Inferior parietal cortex (tissue), 1 donor: Measurements from ENCODE around the gene MAP4K2.

Experiments
- DNase-seq: peaks from one replicate; pipeline ENCODE4 v3.0.0-alpha.2; 2016; ENCODE audit errors: extremely low spot score

MAP4K2 gene

DNA sequence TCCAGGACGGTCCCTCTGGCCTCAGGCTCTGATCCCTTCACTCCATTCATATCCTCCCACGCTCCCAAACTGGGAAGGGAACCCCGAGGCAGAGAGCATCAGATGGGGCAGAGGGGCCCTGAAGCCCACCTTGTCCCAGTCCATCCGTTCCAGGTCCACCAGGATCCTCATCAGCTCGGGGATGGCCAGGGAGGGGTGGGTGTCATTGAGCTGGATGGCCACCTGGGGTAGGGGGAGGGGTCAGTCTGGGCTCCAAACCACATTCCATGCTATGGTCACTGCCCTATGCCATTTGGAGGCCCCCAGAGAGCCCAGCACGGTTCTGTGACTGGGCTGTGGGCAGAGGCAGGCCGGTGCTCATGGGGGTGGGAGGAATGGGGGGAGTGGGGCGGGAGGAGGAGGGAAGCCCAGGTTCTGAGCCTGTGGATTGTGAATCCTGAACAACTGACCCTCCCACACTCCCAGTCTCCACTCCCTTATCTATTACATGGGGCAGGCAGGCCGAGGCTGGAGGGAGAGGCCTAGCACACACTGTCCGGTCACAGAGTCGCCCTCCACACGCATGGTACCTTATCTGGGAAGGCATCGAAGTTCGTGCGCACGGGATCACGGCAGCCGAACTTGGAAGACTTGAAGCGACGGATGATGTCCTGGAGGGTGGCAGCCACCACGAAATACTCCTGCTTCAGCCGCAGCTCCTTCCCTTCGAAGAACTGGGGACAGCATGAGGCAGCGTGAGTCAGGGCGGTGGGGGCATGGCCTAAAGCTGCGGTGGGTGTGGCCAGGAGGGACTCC, 48.7 kb downstream of the MAP4K2 start:
- DNase-seq = no peak

DNA sequence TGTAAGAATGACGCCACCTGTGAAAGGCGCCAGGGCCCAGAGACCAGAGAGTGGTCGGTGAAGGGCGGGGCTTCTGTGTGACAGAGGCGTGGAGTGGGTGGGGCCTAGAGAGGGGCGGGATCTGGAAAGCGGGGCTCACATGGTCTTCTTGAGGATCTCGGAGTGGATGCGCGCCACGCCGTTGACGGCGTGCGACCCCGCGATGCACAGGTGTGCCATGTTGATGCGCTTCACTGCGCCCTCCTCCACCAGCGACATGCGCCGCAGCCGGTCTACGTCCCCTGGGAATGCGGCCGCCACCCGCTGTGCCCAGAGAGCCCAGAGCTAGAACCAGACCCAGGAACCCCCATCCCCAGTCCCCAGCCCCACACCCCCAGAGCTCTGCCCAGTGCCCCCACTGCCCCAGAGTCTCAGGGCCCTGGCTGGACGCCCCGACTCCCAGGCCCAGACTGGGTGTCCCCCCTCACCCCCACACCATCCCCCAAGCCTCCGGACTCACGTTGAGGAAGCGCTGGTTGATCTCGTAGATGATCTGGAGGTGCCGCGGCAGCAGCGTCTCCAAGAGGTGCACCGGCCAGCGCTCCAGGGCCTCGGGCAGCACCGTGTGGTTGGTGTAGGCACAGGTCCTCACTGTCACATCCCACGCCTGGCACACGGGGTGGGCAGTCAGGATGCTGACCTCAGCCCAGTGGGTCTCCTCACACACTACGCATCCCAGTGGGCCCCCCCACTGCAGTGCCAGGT, 49.5 kb downstream of the MAP4K2 start:
- DNase-seq = no peak

- DNase-seq = no peak
Observed at GRCh38 chr11:64753019-64753379, 50.0 kb downstream of the MAP4K2 start.

DNA sequence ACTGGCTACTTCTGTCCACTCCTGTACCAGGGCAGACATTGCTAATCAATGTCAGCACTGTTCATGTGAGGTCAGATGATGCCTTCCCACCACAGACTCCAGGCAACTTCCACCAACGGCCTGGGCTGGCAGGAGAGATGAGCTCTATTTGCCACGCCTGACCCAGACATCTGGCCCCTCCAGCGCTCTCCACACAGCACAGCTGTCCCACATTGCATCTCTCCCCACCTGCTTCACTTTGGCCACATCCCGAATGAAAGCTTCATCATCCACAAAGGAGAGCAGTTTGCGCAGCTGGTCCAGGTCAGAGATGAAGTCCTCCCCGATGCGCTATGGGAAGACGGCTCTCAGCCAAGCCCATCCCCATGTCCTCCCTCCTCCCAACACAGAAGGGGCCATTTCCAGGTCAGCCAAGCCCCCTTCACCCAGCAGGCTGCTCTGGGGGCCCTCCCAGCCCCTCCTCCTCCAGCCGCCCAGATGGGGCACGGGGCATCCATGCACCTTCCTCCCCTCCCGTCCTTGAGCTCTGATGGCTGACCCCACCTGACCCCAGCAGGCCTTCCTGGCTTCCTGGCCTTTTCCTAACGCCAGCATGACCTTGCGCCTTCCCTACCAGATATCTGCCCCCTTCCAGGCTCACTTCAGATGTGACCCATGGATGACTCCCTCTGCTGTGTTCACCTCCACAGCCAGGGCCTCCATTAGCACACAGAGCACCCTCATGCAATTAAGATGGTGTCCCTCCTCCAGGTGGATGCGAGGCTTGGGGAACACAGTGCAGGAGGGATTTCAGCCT, 50.6 kb downstream of the MAP4K2 start:
- no peak for DNase-seq

DNA sequence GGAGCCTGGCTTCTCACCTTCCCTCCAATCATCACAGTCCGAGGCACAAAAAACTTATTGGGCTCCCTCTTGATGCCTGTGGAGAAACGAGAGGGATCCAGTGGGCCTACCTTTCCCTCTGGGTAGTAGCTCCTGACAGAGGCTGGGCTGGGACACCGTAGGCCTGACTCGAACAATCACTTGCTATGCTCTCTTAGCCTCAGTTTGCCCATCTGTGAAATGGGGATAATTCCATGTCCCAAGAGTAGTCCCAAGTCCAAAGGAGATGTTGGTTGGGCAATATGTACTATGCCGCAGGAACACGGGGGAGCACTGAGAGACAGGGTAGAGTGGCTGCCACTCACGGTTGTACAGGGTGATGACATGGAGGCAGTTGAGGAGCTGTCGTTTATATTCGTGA, 51.4 kb downstream of the MAP4K2 start:
- DNase-seq = no peak

DNA sequence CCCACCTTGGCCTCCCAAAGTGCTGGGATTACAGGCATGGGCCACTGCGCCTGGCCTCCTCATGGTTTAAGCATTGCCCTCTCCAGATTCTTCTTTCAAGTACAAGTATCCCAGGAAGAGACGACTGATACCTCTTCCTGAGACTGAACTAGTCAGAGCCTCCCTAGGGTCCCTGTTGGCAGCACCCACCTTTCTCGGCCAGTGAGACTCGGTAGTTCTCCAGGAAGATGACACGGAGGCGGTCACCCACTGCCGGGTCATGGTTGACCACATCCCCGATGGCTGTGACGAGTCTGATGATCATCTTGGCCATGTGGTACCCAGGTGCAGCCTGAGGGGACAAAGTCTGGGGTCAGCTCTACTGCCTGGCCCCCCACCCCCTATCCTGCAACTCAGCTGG, 51.9 kb downstream of the MAP4K2 start:
- DNase-seq = no peak

DNA sequence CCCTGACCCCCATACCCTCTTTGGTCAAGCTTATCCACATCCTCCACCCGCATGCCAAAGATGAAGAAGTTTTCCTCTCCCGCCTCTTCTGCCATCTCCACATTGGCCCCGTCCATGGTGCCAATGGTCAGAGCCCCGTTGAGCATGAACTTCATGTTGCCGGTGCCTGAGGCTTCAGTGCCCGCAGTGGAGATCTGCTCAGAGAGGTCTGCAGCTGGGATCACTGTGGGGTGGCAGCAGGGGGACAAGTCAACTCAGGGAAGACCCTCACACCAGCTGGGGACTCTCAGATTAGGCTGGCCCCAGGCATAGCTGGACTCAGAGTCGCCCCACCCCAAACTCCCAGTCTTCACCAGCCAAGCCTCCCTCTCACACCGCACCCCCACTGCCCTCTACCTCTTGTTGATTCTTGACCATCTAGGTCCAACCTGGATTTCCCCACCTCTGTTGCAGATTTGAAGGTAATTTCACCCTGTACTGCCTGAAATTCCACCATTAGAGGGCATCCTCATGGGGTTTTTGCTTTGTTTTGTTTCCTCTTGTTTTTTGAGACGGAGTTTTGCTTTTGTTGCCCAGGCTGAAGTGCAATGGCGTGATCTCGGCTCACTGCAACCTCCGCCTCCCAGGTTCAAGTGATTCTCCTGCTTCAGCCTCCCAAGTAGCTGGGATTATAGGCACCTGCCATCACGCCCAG, 52.5 kb downstream of the MAP4K2 start:
- DNase-seq = no peak

DNA sequence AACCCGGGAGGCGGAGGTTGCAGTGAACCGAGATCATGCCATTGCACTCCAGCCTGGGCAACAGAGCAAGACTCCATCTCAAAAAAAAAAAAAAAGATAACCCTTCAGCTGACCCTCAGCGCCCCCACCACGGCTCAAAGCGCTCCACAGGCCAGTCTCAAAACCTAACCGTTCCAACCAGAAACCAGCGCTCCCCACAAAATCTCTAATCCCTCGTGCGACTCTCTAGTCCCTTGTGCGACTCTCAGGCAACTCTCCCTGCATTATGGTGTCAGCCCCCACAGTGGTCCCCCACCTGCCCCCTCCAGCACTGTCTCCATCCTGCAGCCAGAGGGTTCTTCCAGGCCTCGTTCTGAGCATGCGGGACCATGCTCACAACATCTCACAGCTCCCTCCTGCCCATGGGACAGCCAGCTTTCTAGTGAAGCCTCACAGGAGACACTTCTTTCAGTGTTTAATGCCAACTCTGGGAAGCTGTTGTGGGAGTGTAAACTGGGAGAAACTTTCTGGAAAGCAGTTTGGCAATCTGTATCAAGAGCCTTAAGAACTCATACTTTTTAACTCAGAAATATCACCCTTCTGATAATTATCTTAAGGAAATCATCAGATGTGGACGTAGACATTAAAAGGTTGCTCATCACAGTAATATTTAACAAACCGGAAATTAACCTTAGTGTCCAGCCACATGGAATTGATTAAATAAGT, 54.9 kb downstream of the MAP4K2 start:
- DNase-seq = no peak

DNA sequence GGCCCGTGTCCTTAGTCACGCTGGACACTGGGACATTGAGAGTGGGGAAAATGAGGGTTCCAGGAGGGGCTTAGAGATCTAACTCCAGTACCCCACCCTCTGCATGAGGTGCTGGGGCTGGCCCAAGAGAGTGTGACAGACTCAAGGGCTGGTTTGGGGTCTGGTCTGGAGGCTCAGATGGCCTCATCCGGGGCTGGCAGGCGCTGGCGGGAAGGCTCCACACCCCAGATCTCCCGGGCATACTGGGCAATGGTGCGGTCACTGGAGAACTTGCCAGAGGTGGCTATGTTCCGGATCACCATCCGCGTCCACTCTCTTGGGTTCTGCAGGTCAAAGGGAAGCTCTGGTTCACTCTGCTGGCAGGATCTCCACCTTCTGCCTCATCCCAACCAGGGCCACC, 56.5 kb downstream of the MAP4K2 start:
- no peak for DNase-seq

DNA sequence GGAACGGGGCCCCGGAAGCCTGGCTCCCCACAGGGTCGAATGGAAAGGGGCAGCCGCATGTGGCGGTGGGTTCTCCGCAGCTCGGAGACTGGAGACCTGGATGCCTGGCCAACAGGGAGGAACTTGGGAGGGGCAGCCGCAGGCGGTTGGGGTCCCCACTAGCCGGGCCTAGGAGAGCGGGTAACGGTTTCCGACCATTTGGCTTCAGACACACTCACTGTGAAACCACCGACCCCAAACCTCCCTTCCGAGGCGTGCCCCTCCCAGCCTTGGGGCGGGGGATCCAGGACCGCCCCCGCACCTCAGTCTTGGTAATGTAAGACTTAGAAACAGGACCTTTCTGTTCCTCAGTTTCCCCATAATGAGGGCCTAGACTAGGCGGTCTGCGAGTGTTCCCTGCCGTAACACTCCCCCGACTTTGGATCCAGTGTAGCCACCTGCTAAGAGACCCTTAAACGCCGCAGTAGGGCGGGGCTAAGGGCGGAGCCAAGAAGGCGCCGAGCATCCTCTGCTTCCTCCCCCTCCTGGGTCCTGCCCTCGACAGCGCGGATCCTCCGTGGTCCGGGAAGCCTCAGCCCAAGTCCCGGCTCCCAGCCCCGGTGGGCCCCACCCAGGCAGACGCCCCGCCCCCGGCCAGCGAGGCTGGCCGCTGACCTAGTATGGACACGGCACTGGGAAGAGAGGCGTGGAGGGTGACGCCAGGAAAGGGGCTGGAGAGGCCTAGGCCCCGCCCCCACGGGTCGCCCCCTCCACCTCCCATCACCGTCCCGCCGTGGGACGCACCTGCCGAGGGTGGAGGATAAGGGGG, 57.3 kb downstream of the MAP4K2 start:
- no peak for DNase-seq

DNA sequence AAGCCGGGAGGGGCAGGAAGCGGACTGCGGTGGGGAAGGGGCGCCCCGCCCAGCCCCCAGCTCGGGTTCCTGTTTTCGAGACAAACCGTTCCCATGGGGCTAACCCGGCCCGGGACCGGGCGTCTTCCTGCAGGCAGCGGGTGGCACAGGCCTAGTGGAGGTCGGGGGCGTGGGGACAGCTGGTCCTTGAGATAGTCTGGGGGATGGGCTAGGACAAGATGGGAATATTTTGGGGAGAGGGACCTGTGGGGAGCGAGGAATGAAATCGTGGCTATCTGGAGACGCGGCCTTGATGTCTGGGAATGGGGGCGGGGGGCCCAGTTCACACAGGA, 57.9 kb downstream of the MAP4K2 start:
- DNase-seq = no peak

- DNase-seq = no peak
Observed at GRCh38 chr11:64744544-64745188, 58.3 kb downstream of the MAP4K2 start.

DNA sequence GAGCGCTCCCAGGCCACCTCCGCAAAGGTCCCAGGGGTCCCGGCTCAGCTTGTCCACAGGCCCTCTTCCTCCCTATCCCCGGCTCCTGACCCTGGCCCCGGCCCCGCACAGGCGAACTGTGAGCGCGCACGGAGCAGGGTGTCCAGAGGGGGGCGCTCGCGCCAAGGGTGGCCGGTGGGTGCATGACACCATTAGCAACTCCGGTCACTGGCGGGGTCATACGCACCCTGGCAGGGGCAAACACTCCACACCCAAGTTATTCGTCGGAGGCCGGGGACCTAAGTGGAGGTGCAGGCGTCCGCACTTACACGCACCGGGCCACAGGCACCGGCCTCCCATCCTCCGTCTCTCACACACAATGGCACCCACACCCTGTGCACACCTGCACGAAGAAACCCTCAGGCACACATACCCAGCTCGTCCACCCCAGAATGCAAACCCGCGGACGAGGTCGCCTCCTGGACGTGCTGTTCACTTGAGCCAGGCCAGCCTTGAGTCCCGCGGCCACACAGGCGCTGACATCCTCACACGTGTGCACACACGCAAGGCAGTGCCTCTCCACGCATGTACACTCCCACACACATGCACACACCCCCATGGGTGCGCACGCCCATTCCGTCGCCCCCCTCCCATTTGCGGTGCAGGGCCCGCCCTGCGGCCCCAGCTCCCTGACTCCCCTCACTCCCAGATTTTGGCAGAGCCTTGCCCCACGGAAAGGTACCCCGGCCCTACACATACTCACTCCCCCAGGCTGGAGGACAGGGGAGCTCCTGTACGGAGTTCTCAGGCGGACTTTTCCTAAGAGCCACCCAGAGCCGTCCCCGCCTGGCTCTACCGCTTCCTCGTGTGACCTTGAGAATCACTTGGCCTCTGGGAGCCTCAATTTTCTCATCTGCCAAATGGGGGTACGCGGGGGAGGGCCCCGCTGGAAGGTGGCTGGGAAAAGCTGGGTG, 59.1 kb downstream of the MAP4K2 start, which contains the start of gene RASGRP2:
TSS of gene RASGRP2 (minus strand) at position 552 of the 953 bp plus-strand sequence. CDS start 1,276 bp downstream, outside the sequence.
- no peak for DNase-seq

- DNase-seq = no peak
Observed at GRCh38 chr11:64742889-64743590, 60.0 kb downstream of the MAP4K2 start.

DNA sequence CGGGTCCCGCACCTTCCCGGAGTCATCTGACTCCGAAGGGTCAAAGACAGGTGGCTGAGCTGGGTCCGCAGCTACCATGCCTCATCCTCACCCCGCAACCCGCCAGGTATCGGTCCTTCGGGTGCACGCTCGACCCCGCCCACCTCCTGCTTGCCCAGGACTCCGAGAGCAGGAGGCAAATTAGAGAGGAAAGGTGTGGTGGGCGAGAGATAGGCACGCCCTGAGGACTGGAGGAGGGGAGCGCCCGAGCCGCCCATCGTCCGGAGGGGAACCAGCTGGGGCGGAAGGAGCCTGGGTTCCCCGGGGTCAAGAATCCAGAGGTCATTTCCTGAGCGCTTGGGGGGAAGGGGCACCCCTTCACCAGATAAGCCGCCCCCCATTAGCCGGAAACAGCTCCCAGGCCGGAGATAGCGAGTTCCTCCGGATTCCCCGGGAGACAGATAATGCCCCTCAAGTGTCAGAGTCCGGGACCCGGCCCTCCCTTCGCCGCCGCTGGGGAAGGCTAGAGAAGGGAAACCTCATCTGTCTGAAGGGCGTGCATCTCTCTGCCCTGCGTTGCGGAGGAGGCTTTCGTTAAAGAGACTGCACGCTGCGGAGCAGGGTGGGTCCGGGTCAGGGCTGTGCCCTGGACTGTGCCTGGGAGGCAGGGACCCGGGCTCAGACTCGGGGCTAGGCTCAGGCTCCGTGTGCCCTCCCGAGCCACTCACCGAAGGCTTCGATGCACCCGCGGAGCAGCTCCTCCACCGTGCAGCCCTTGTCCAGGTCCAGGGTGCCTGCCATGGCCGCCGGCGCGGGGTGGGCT, 60.7 kb downstream of the MAP4K2 start:
- DNase-seq = no peak

- no peak for DNase-seq
Observed at GRCh38 chr11:64741375-64742086, 61.5 kb downstream of the MAP4K2 start.

DNA sequence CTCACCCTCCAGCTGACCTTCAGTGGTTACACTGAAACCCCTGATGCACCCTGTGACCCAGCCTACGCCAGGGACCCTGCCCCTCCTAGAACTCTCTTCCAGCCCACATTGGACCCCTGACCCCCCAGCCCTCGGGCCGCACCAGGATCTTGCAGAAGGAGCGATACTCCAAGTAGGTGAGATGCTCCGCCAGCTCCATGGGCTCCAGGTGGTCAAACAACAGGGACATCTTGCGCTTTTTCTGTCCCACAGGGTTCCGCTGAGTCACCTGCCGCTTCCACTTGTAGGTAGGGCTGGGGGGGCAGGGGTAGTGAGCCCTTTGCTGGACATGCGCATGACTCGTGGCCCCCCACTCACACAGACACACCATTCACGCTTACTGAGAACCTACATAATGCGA, 63.1 kb downstream of the MAP4K2 start:
- no peak for DNase-seq
